T-helper 17 cell (primary cell): Measurements from ENCODE around the gene KDF1. TPM values are rescaled to one million over a fixed set of nuclear protein-coding genes. Genes with fewer than 3 reads are reported as not detected.

Source experiments
- ATAC-seq: fragments of 150-1000 bp; cut with Tn5 transposase; 2 replicates; pipeline ENCODE4 v1.10.0; 2021; ENCODE audit warnings: mild to moderate bottlenecking, moderate library complexity
- DNase-seq, 3 donors: peaks; one replicate each; pipeline versions ENCODE4 v3.0.0 to v3.0.0-alpha.2; 2020 to 2021
- H3K9me3 ChIP-seq: one replicate; pipeline ENCODE4 v1.7.0; 2013; ENCODE audit warnings: low read length, mild to moderate bottlenecking; ENCODE audit not compliant: control insufficient read depth, poor library complexity, severe bottlenecking
- H3K27ac Mint-ChIP-seq: one replicate; pipeline ENCODE4 v1.8.0; 2022; ENCODE audit warnings: mild to moderate bottlenecking, moderate library complexity, mixed read lengths
- H3K27me3 Mint-ChIP-seq: one replicate; pipeline ENCODE4 v1.8.0; 2022; ENCODE audit warnings: mixed read lengths
- H3K36me3 Mint-ChIP-seq: one replicate; pipeline ENCODE4 v1.8.0; 2022; ENCODE audit warnings: low read depth, mixed read lengths
- H3K4me1 Mint-ChIP-seq: one replicate; pipeline ENCODE4 v1.8.0; 2022; ENCODE audit warnings: mild to moderate bottlenecking, mixed read lengths
- H3K4me3 Mint-ChIP-seq: one replicate; pipeline ENCODE4 v1.8.0; 2022; ENCODE audit warnings: mild to moderate bottlenecking, moderate library complexity, mixed read lengths
- total RNA-seq, 4 donors: library from RNA in 2 of 4; stranded (reverse) in 2 of 4; gene quantifications; one replicate each; pipeline ENCODE4 v1.2.3 and lab custom pipeline; 2022 to 2026

KDF1 gene, protein sequence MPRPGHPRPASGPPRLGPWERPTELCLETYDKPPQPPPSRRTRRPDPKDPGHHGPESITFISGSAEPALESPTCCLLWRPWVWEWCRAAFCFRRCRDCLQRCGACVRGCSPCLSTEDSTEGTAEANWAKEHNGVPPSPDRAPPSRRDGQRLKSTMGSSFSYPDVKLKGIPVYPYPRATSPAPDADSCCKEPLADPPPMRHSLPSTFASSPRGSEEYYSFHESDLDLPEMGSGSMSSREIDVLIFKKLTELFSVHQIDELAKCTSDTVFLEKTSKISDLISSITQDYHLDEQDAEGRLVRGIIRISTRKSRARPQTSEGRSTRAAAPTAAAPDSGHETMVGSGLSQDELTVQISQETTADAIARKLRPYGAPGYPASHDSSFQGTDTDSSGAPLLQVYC
- total RNA-seq, result 1 to 10 TPM in 1 of 2 donors, under 1 TPM in 1; 0.62 to 1.3 TPM
- 0.23 to 0.90 reads per million in 2 donors for total RNA-seq (lab: John Stamatoyannopoulos, UW)

DNA sequence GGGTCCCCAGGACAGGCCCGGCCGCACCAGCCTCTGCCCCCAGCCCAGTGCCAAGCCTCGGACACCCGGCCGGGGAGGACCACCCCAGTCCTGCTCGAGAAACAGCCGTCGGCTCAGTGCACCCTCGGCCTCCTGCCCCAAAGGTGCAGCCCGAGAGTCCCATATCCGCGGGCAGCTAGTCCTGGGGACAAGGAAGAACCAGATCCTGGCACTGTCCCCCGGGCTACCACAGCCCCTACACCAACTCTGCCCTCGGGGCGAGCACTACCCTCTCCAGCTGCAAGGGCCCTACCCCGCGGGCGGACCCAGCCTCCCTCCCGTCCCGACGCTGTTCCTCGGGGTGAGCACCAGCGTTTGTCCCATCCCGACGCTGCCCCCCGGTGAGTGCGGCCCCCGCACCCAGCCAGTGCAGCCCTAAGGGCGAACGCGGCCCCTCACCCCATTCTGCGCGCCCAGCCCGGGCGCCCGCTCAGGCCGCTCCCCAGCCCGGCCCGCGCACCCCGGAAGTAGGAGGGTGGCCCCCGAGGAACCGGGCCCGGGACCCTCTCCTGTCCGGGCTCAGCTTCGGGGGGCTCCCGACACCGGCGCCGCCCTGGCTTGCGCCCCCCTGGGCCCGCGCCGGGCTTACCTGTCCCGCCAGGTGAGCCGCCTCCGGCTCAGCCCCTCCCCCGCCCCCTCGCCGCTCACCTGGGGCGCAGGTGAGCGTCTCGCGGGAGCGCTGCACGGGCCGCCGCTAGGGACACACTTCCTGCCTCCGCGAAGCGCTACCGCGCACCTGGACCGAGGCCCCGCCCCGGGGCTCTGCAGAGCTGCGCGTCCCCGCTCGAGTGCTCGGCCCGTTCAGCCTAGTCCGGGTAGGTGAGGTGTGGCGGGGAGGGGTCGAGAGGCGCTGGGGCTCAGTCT, at the start of gene KDF1:
TSS of gene KDF1 (minus strand) at position 747 of the 903 bp plus-strand sequence. CDS start 8,088 bp downstream, outside the sequence.
- H3K4me1 Mint-ChIP-seq, result peaks cover 6% of the 10 kb centered on the region
- peak within 1 kb of the TSS; percentile 92 for H3K4me3 Mint-ChIP-seq
- H3K36me3 Mint-ChIP-seq, result peaks cover 2% of the 10 kb centered on the region
- H3K27me3 Mint-ChIP-seq, result peaks cover 23% of the 10 kb centered on the region
- no peaks in the 10 kb centered on the region for H3K9me3 ChIP-seq
- ATAC-seq (peak; percentile 98), DNase-seq (peak; percentile 42 to 44 (median 43))
- H3K27ac Mint-ChIP-seq, result no peak within 1 kb of the TSS

DNA sequence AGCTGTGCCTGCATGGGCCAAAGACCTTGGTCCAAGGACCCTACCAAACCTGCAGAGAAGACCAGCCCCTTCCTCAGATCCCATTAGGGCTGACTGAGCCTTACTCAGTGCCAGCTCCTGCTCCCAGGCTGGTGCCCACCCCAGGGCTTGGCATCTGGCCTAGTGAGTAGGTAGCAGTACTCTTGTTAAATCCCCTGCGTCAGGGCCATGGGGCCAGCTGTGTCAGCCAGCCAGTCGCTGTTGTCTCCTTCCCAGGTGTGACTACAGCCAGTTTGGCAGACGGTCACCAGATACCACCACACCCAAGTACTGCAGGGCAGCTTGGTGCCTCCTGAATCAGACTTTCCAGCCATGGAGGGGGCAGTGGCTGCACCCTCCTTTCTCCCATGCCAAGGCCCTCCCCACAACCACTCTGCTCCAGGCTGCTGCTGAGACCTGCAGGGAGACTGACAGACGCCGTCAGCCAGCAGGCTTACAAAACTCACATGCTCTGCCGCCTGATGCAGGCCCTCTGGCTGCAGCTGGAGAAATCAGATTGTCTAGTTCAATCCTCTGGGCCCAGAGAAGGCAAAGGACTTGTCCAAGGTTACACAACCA, 49.4 kb upstream of the KDF1 start:
- Mint-ChIP-seq H3K27ac (no peak overlapping the region), H3K4me3 (no peak overlapping the region), H3K36me3 (peaks cover 2% of the 10 kb centered on the region), H3K27me3 (peaks cover 18% of the 10 kb centered on the region), H3K4me1 (peaks cover 6% of the 10 kb centered on the region)
- no peak for DNase-seq
- no peak for ATAC-seq
- no peaks in the 10 kb centered on the region for H3K9me3 ChIP-seq

DNA sequence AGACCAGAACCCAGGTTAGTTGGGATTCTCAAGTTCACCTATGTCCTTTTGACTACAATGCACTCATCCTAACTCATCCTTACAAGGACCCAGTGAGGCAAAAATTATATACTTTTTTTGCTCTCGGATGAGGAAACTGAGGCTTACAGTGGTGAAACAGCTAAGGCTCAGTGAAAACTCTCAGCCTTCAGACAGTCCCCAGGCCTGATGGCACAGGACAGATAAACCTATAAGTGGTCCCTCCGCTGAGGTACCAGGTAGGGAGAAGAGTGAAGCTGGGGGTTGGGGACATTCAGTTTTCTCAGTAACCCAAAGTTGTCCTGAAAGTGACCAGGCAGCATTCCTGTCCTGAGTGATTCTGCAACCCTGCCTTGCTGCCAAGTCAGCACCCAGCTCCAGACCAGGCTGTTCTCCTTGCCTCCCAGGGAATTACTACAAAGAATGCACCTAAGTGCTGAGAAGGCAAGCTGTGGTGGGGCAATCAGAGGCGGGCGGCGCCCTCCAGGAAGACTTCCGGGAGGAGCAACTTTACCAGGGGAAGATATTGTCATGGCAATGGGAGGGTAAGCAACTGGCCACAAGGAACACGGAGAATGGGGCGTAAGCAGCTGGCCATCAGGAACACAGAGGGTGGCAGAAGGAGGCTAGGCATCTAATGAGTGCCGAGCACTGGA, 47.8 kb upstream of the KDF1 start:
- no peak overlapping the region for H3K27ac Mint-ChIP-seq
- no peaks in the 10 kb centered on the region for H3K9me3 ChIP-seq
- H3K36me3 Mint-ChIP-seq, result peaks cover 2% of the 10 kb centered on the region
- no peak for DNase-seq
- no peak overlapping the region for H3K4me3 Mint-ChIP-seq
- H3K4me1 Mint-ChIP-seq, result peaks cover 3% of the 10 kb centered on the region
- no peak for ATAC-seq
- H3K27me3 Mint-ChIP-seq, result peaks cover 16% of the 10 kb centered on the region

DNA sequence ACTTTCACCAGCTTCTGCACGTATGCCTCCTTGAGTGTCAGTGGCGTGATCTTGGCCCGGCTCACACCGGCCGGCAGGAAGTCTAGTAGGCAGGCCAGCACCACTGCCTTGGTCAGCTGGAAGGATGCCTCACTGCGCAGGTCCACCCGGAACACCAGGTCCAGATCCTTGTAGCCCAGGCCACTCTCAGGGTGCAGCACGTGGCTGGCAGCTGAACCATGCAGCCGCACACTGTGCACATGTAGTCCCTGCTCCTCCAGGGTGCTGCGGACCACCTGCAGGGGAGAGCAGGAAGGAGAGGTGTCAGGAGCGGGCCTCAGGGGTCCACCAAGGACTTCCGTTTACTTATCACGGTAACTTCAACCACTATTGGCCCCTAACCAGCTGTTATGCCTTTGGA, 46.4 kb upstream of the KDF1 start:
- Mint-ChIP-seq H3K4me3 (no peak overlapping the region), H3K27me3 (peaks cover 12% of the 10 kb centered on the region), H3K4me1 (peaks cover 2% of the 10 kb centered on the region), H3K27ac (no peak overlapping the region), H3K36me3 (peaks cover 2% of the 10 kb centered on the region)
- no peak for DNase-seq
- no peaks in the 10 kb centered on the region for H3K9me3 ChIP-seq
- no peak for ATAC-seq

DNA sequence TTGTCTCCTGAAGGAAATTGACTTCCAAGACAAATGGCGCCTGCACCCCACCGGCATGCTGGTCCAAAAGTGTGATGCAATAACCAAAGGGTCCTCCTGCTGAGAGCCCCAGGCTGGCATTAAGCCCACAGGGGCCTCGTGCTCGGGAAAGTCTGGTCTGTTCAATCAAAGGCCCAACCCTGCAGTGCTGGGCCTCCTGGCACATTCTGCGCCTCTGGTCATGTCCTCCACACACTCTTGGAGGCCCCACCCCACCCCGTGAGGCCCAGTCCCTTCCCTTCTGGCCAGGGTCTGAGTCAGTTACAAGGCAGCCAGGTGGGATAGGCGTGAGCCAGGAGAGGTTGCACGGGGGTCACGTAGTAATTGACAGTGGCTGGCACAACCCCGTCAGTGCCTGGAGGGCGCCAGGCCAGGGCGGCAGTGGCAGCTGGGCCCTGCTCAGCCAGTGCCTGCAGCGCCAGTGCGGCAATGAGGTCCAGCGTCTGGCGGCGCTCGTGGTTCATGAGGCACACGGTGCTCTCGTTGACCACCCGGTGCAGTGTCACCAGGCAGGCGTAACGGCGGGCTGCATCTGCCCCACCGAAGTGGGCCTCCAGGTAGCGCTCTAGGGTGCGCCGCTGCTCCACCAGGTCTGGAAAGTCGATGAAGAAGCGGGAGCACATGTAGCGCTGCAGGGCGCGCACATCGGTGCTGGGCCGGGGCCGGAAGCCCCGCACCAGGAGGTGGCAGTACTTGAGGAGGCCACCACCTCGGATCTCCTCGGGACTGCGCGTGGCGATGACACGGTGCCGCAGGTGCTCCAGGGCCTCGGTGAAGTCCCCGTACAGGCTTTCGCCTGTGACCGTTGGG, 45.6 kb upstream of the KDF1 start:
- DNase-seq (no peak), ATAC-seq (no peak)
- peaks cover 2% of the 10 kb centered on the region for H3K4me1 Mint-ChIP-seq
- H3K27ac Mint-ChIP-seq, result no peak overlapping the region
- H3K4me3 Mint-ChIP-seq, result no peak overlapping the region
- H3K27me3 Mint-ChIP-seq, result peaks cover 7% of the 10 kb centered on the region
- H3K36me3 Mint-ChIP-seq, result no peaks in the 10 kb centered on the region
- no peaks in the 10 kb centered on the region for H3K9me3 ChIP-seq

DNA sequence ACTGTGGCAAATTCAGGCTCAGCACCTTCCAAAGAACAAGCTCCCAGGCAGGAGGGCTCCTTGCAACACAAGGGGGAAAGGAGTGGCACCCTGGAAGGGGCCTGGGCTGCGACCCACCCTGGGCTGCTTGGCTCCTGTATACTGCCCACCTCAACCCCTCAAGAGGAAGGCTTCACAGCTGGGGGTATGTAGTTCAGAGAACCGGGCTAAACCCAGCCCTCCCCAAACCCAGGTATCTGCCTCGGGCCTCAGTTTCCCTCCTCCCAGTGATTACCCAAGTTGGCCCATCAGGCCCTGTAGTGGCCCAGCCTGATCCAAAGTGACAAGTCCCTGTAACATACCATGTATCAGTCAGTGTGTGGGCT, 44.9 kb upstream of the KDF1 start:
- no peaks in the 10 kb centered on the region for H3K9me3 ChIP-seq
- H3K4me3 Mint-ChIP-seq, result no peak overlapping the region
- peaks cover 13% of the 10 kb centered on the region for H3K27me3 Mint-ChIP-seq
- H3K36me3 Mint-ChIP-seq, result no peaks in the 10 kb centered on the region
- peaks cover 2% of the 10 kb centered on the region for H3K4me1 Mint-ChIP-seq
- ATAC-seq (no peak), DNase-seq (no peak)
- no peak overlapping the region for H3K27ac Mint-ChIP-seq

DNA sequence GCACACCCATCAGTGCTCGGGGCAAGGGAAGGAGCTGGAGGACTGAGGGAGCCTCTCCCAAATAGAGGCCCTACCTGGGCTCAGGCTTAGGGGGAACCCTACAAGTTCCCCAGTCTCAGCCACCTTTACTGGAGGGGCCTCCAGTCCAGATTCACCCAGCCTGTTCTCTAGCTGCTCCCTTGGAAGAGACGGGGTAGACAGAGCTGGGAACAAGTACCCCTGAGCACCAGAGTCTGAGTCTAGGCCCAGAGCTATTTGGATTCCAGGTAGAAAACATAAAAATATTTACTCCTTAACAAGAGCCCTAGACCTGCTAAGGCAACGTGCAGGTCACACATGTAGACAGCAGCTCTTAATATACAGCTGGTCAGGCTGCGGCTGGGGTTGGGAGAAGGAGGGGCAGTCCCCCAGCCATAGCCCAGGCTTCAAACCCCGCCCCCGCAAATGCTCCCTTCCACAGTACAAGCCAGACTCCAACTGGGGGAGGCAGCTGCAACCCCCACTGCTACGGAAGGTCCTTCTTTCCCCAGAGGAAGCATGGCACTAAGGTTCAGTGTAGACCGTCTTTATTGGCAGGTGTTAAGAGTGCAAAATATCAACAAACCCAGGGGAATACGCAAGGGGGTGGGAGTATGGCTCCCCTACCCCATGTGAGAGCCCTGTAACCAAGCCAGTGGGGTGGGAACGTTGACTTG, 44.4 kb upstream of the KDF1 start:
- no peak overlapping the region for H3K4me3 Mint-ChIP-seq
- no peaks in the 10 kb centered on the region for H3K36me3 Mint-ChIP-seq
- peaks cover 13% of the 10 kb centered on the region for H3K27me3 Mint-ChIP-seq
- peaks cover 2% of the 10 kb centered on the region for H3K4me1 Mint-ChIP-seq
- no peaks in the 10 kb centered on the region for H3K9me3 ChIP-seq
- no peak overlapping the region for H3K27ac Mint-ChIP-seq
- ATAC-seq (no peak), DNase-seq (no peak)

DNA sequence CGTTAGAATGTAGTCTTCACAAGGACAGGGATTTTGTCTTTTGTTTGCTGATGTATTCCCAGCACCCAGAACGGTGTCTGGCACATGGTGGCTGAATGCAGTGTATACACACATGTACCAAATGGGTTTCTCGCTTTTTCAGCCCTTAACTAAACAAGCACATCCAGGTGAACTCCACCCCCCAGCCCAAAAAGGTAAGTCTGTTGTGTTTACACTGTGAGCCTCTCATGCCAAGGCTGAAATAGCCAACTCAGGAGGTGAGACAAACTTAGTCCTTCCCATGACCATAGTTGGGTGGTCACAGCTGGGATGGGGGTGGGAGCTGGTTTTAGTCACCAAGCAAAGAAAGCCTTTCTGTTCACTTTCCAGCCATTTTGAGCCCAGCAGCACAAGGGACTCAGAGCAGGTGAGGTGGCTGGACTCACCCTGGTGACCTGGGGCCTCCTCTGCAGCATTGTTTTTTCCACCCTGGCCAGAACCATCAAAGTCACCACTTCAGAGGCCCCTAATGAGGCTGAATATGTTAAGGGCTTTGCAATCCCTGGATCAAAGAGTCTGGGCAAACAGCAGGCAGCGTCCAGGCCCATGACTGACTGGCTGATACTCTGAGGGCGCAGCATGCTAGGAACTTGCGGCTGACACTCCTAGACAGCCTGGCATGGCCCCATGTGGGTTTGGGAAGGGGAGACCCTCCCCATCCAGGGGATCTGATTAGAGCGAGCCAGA, 43.6 kb upstream of the KDF1 start:
- no peak overlapping the region for H3K27ac Mint-ChIP-seq
- DNase-seq, result no peak
- ATAC-seq, result no peak
- no peaks in the 10 kb centered on the region for H3K9me3 ChIP-seq
- H3K27me3 Mint-ChIP-seq, result peaks cover 13% of the 10 kb centered on the region
- no peak overlapping the region for H3K4me3 Mint-ChIP-seq
- H3K36me3 Mint-ChIP-seq, result no peaks in the 10 kb centered on the region
- H3K4me1 Mint-ChIP-seq, result peaks cover 2% of the 10 kb centered on the region

DNA sequence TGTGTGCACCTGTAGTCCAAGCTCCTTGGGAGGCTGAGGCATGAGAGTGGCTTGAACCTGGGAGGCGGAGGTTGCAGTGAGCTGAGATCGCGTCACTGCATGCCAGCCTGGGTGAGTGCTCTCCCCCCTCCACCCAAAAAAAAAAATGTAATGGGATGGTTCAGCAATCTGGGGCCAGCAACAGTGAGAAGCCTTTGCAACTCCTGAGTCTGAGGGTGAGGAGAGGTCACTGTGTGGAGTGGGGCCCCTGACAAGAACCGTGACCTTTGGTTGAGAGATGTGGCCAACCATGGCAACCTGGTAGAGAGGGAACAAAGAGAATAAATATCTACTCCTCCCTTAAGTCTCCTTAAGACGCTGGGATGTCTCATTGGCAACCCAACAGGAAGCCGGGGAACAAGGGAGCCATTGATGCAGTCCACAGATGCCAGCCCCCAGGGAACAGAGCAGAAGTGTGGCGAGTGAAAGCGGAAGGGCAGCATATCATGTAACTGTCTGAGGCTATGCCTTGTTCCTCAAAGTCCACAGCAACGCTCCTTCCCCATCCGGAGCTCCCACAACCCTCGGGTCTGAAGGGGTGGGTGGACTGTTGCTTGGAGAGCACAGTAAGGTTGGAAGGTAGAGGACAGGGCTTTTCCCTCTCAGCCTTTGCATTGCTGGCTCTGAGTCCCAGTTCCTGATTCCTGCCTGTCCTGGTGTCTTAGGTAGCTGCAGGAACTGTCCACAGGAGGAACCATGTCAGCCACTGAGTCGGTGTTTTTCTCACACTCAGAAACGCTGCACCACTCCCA, 41.5 kb upstream of the KDF1 start:
- no peak overlapping the region for H3K4me3 Mint-ChIP-seq
- peaks cover 7% of the 10 kb centered on the region for H3K4me1 Mint-ChIP-seq
- peak; percentile 51 for ATAC-seq
- H3K36me3 Mint-ChIP-seq, result no peaks in the 10 kb centered on the region
- no peaks in the 10 kb centered on the region for H3K9me3 ChIP-seq
- H3K27ac Mint-ChIP-seq, result no peak overlapping the region
- H3K27me3 Mint-ChIP-seq, result peaks cover 17% of the 10 kb centered on the region
- DNase-seq, result no peak

DNA sequence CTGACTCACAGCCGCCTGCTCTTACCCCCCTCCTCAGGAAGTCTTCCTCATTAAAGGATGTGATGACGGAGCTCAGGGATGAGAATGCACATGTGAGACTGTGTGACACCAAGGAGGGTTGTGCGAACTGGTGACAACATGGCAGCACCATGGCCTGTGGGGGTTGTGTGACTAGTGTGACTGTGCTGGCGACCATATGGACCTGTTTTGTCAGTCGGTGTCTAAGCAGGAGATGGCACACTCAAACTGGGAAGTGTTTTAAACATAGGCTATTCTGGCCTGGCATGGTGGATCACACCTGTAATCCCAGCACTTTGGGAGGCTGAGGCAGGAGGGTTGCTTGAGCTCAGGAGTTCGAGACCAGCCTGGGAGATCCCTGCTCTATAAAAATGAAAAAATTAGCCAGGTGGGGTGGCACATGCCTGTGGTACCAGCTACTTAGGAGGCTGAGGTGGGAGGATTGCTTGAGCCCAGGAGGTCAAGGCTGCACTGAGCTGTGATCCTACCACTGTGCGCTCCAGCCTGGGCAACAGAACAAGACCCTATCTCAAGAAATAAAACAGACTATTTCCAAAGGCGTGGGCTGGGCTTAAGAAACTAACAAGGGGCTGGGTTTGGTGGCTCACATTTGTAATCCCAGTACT, 40.7 kb upstream of the KDF1 start:
- DNase-seq, result no peak
- no peak for ATAC-seq
- no peak overlapping the region for H3K4me3 Mint-ChIP-seq
- H3K36me3 Mint-ChIP-seq, result no peaks in the 10 kb centered on the region
- H3K27ac Mint-ChIP-seq, result no peak overlapping the region
- no peaks in the 10 kb centered on the region for H3K9me3 ChIP-seq
- H3K27me3 Mint-ChIP-seq, result peaks cover 24% of the 10 kb centered on the region
- H3K4me1 Mint-ChIP-seq, result peaks cover 7% of the 10 kb centered on the region
